Skeletal muscle tissue (tissue), 4 donors: ENCODE data around the gene PYCR2. TPM values are rescaled to one million over a fixed set of nuclear protein-coding genes. Genes with fewer than 3 reads are reported as not detected.

ENCODE experiments used
- H3K27ac ChIP-seq: one replicate; pipeline ENCODE4 v1.7.0; 2013; ENCODE audit warnings: mild to moderate bottlenecking, low read depth, low read length, inconsistent platforms
- H3K27me3 ChIP-seq, 3 donors: one replicate each; pipeline ENCODE4 v1.7.0; 2013; ENCODE audit warnings: low read length in 3 of 3; ENCODE audit not compliant: control insufficient read depth in 3 of 3, insufficient read depth in 3 of 3
- H3K36me3 ChIP-seq, 3 donors: one replicate each; pipeline ENCODE4 v1.7.0; 2013; ENCODE audit warnings: low read length in 3 of 3; ENCODE audit not compliant: control insufficient read depth in 3 of 3, insufficient read depth in 3 of 3
- H3K4me1 ChIP-seq, 3 donors: one replicate each; pipeline ENCODE4 v1.7.0; 2013; ENCODE audit warnings: low read length in 3 of 3, mild to moderate bottlenecking in 3 of 3; ENCODE audit not compliant: control insufficient read depth in 3 of 3, insufficient read depth in 3 of 3
- H3K4me3 ChIP-seq, 3 donors: one replicate each; pipeline ENCODE4 v1.7.0; 2013; ENCODE audit warnings: low read length in 3 of 3
- H3K9ac ChIP-seq, 3 donors: one replicate each; pipeline ENCODE4 v1.7.0; 2013; ENCODE audit warnings: low read length in 3 of 3, mild to moderate bottlenecking in 3 of 3, moderate library complexity in 2 of 3, low read depth in 1 of 3
- H3K9me3 ChIP-seq, 3 donors: one replicate each; pipeline ENCODE4 v1.7.0; 2013; ENCODE audit warnings: low read length in 3 of 3; ENCODE audit not compliant: control insufficient read depth in 3 of 3
- total RNA-seq: library from RNA; depleted of rRNA; stranded (reverse); fragments of >200 nt; gene quantifications from one replicate; pipeline ENCODE4 v1.2.3, GENCODE V29; 2014
- donor health status: Osteomylitis.

Gene PYCR2
- total RNA-seq, 1 donor from 2014 or later = 17.7 TPM

GRCh38 chr1:225909477-225909876, 14.6 kb downstream of the PYCR2 start:
- no peaks in the 10 kb centered on the region for H3K9me3 ChIP-seq
- no peaks in the 10 kb centered on the region for H3K4me1 ChIP-seq
- no peaks in the 10 kb centered on the region for H3K27me3 ChIP-seq
- H3K36me3 ChIP-seq = peaks cover 2 to 10% (median 3%) of the 10 kb centered on the region in 3 donors
- H3K9ac ChIP-seq = no peak overlapping the region
- no peak overlapping the region for H3K27ac ChIP-seq
- no peak overlapping the region for H3K4me3 ChIP-seq

GRCh38 chr1:225908773-225909172, 15.3 kb downstream of the PYCR2 start:
- Histone ChIP-seq H3K4me3 (no peak overlapping the region), H3K27ac (no peak overlapping the region), H3K36me3 (peaks cover 0 to 7% (median 2%) of the 10 kb centered on the region in 3 donors), H3K27me3 (no peaks in the 10 kb centered on the region), H3K9ac (no peak overlapping the region), H3K9me3 (no peaks in the 10 kb centered on the region), H3K4me1 (no peaks in the 10 kb centered on the region)

- H3K4me3 ChIP-seq = no peak overlapping the region
- H3K9ac ChIP-seq = no peak overlapping the region
- H3K27ac ChIP-seq = no peak overlapping the region
- peaks cover 0 to 4% (median 0%) of the 10 kb centered on the region in 3 donors for H3K36me3 ChIP-seq
- H3K9me3 ChIP-seq = no peaks in the 10 kb centered on the region
- H3K4me1 ChIP-seq = no peaks in the 10 kb centered on the region
- no peaks in the 10 kb centered on the region for H3K27me3 ChIP-seq
Observed at GRCh38 chr1:225908013-225908640, 15.9 kb downstream of the PYCR2 start.

- Histone ChIP-seq H3K4me1 (no peaks in the 10 kb centered on the region), H3K9me3 (no peaks in the 10 kb centered on the region), H3K27ac (no peak overlapping the region), H3K36me3 (no peaks in the 10 kb centered on the region), H3K27me3 (no peaks in the 10 kb centered on the region), H3K4me3 (no peak overlapping the region), H3K9ac (no peak overlapping the region)
Observed at GRCh38 chr1:225907341-225907740, 16.7 kb downstream of the PYCR2 start.

- Histone ChIP-seq H3K27me3 (no peaks in the 10 kb centered on the region), H3K27ac (no peak overlapping the region), H3K36me3 (no peaks in the 10 kb centered on the region), H3K9me3 (no peaks in the 10 kb centered on the region), H3K9ac (no peak overlapping the region), H3K4me1 (no peaks in the 10 kb centered on the region), H3K4me3 (no peak overlapping the region)
Observed at GRCh38 chr1:225906467-225906866, 17.6 kb downstream of the PYCR2 start.

GRCh38 chr1:225903623-225904022, 20.4 kb downstream of the PYCR2 start:
- Histone ChIP-seq H3K36me3 (no peaks in the 10 kb centered on the region), H3K27me3 (no peaks in the 10 kb centered on the region), H3K9me3 (no peaks in the 10 kb centered on the region), H3K27ac (no peak overlapping the region), H3K9ac (no peak overlapping the region), H3K4me1 (no peaks in the 10 kb centered on the region), H3K4me3 (no peak overlapping the region)

- Histone ChIP-seq H3K9me3 (no peaks in the 10 kb centered on the region), H3K27me3 (no peaks in the 10 kb centered on the region), H3K36me3 (no peaks in the 10 kb centered on the region), H3K27ac (no peak overlapping the region), H3K4me1 (no peaks in the 10 kb centered on the region), H3K4me3 (no peak overlapping the region), H3K9ac (no peak overlapping the region)
Observed at GRCh38 chr1:225899044-225899925, 24.8 kb downstream of the PYCR2 start.

GRCh38 chr1:225897595-225898514, 26.2 kb downstream of the PYCR2 start:
- H3K27ac ChIP-seq = no peak overlapping the region
- no peak overlapping the region for H3K4me3 ChIP-seq
- no peaks in the 10 kb centered on the region for H3K36me3 ChIP-seq
- H3K9me3 ChIP-seq = no peaks in the 10 kb centered on the region
- no peaks in the 10 kb centered on the region for H3K4me1 ChIP-seq
- no peak overlapping the region for H3K9ac ChIP-seq
- H3K27me3 ChIP-seq = no peaks in the 10 kb centered on the region

GRCh38 chr1:225896937-225897549, 27.0 kb downstream of the PYCR2 start:
- Histone ChIP-seq H3K4me3 (no peak overlapping the region), H3K27me3 (no peaks in the 10 kb centered on the region), H3K27ac (no peak overlapping the region)

More at GRCh38 chr1:225896937-225897549, 27.0 kb downstream of the PYCR2 start:
- no peaks in the 10 kb centered on the region for H3K4me1 ChIP-seq
- no peaks in the 10 kb centered on the region for H3K36me3 ChIP-seq
- no peaks in the 10 kb centered on the region for H3K9me3 ChIP-seq
- no peak overlapping the region for H3K9ac ChIP-seq
